ENCODE results near the gene INPP5A. TPM values are rescaled to one million over a fixed set of nuclear protein-coding genes. Genes with fewer than 3 reads are reported as not detected.
"Not testable (repeated sequence)": the region's sequence is repeated elsewhere in the genome, so short reads cannot be mapped to it uniquely, and the experiment has no call there.

The INPP5A gene
- total RNA-seq, 2 experiments from 2014 or later, result 4.8 to 4.9 TPM

DNA sequence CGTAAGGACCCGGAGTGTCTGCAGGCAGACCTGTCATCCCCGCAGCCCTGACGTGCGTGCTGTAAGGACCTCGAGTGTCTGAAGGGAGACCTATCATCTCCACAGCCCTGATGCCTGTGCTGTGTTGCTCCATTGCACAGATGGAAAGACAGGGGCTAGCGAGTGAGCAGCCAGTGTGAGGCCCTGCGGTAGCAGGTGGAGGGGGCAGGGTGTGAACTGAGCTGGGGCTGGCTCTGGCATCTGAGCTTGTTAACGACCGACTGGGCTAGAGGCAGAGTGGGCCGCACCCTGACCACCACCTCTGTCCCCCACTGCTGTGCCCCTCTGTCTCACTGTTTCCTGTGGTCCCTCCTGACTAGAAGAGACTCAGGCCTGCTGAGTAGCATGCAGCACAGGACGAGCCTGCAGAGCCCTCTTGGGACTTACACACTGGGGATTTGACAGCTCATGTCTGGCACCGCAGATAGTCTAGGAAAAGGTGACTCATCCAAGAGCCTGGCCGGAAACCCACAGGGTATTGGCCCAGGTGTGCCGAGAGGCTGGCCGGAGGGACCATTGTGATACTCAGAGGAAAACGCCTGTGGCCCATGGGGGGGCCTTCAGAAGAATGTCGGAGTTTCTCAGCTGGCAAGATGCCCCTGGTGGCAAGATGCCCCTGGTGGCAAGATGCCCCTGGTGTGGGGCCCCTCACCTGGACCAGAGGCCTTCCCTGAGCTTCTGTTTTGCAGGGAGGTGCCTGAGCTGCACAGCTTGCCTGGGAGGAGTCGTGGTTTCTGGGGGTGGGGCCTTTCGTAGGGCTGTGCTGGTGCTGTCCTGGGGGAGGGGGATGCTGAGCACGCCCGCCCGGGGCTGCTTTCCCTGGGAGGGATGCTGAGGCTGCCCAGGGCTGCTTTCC, 34.3 kb downstream of the INPP5A start:
- ChIA-PET POLR2A (interaction anchor here (0.8 kb wide), 1 partner anchor 21 kb away, joined by 3 read pairs; no protein-coding TSS in a partner anchor), CTCF (interaction anchor here (1.2 kb wide), 1 partner anchor 16 kb away, joined by 3 read pairs; no protein-coding TSS in a partner anchor)

DNA sequence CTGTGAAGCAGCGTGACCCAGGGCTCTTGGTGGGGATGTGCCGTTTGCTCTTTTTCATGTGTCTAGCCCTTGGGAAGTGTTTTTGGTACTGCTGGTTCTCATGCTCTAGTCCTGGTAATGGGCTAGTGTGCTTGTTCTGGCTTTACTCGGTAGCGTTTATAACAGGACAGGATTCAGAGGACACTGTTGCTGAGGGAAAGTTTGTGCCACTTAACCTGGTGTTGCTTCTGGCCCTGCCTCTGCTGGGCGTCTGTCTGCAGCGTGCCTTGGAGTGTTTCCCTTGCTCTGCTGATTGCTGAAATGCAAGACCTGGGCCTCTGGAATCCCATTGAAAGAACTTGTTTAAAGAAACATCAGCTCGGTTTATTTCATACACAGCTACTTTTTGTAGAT, 35.0 kb downstream of the INPP5A start:
- CTCF ChIA-PET, result interaction anchor here (1.2 kb wide), 1 partner anchor 15 kb away, joined by 3 read pairs; no protein-coding TSS in a partner anchor
- POLR2A ChIA-PET, result no interaction called here

DNA sequence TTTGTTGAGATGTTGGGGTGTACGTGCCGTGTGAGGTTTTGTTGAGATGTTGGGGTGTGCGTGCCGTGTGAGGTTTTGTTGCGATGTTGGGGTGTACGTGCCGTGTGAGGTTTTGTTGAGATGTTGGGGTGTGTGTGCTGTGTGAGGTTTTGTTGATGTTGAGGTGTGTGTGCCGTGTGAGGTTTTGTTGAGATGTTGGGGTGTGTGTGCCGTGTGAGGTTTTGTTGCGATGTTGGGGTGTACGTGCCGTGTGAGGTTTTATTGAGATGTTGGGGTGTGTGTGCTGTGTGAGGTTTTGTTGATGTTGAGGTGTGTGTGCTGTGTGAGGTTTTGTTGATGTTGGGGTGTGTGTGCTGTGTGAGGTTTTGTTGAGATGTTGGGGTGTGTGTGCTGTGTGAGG, 35.4 kb downstream of the INPP5A start:
- CTCF ChIA-PET, POLR2A ChIA-PET: not testable (repeated sequence)

DNA sequence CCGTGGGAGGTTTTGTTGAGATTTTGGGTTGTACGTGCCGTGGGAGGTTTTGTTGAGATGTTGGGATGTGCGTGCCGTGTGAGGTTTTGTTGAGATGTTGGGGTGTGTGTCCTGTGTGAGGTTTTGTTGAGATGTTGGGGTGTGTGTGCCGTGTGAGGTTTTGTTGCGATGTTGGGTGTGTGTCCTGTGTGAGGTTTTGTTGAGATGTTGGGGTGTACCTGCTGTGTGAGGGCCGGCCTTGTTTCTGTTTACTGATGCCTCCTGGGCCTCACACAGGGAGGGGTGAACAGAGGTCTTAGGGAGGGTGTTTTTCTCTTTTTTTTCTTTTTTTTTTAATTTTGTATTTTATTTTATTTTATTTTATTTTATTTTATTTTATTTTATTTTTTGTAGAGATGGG, 36.7 kb downstream of the INPP5A start:
- ChIA-PET CTCF (no interaction called here), POLR2A (no interaction called here)

DNA sequence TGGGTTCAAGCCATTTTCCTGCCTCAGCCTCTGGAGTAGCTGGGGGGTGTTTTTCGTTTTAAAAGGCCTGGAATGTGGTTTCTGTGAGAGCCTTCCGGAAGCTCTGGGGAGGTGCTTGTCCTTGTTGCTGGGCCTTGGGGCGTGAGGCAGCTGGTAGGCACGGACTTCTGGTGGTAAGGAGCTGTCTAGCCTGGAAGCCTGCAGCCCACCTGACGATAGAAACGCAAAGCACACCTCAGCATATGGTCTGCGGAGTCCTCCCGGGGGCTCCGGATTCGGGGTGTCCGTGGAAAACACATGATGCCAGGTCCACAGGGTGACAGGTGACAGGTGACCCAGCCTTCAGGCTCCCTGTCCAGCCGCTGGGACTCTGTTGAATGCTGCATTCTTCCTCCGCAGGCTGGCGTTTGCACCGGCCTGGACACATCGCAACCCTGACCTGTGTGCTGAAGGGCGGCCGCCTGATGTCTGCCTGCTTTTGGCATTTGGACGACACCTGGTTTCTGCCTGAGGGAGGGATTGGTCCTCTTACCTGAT, 37.3 kb downstream of the INPP5A start:
- ChIA-PET POLR2A (no interaction called here), CTCF (no interaction called here)

DNA sequence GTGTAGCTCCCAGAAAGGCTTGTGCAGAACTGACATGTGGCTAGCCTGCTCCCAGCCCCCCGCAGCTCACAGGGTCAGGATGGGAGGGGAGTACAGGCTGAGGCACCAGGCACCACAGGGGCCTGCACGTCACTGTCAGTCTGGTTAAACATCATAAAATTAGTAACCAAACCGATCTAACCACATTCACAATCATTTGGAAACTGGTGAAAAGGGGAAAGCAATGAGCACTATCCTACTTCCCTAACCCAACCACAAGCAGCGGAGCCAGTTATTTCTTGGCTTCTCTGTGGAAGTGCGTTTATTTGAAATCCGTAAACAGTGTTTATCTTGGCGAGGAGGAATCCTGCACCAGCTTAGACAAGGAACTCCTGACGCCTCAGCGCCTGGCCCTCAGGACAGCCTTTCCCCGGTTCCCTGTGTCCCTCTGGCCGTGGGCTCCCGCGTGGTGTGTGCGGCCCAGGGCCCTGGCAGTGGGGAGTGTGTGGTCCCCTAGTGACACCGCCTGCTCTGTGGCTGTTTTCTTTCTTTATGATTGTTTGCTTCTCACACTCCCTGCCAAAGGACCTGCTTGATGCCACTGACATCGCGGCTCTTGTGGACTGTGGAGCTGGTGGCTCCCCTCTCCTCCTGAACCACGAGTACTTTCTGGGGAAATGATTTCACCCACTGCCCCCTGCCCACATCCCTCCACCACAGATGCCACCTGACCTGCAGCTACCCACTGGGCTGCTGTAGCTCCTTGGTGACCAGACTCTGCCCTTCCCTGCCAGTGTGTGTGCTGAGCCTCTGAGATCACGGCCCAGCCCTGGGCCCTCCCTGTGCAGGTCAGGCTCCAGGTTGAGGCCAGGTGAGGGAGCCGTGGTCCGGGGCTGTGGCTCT, 38.0 kb downstream of the INPP5A start:
- CTCF ChIA-PET, result no interaction called here
- POLR2A ChIA-PET, result no interaction called here

DNA sequence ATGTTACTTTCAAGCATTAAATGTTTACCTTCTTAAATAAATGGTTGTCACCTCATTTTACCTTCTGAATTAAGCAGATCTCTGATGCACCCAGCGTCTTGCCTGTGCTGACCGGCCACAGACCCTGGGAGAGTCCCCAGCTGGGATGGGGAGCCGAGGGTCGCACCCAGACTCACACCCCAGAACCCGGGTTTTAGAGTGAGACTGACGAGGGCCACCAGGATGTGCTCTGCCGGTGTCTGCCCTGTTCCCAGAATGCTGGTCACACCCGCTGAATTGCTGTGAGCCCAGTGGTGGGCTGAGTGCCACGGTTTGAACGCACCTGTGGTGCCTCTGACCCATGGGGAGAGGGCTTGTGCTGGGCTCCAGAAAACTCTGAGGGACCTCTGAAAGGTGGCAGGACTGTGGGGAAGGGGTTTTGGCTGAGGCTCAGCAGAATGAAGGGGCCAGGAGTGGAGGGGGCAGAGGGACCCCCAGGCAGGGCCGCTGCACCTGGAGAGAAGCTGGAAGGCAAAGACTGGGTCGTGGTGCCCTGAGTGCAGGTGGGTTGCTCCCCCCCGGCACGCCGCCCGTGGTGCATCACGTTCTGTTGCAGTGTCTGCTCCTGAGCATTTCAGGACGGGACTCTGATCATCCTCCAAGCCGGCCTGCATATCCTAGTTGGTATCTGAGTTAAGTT, 39.2 kb downstream of the INPP5A start:
- ChIA-PET CTCF (no interaction called here), POLR2A (no interaction called here)

DNA sequence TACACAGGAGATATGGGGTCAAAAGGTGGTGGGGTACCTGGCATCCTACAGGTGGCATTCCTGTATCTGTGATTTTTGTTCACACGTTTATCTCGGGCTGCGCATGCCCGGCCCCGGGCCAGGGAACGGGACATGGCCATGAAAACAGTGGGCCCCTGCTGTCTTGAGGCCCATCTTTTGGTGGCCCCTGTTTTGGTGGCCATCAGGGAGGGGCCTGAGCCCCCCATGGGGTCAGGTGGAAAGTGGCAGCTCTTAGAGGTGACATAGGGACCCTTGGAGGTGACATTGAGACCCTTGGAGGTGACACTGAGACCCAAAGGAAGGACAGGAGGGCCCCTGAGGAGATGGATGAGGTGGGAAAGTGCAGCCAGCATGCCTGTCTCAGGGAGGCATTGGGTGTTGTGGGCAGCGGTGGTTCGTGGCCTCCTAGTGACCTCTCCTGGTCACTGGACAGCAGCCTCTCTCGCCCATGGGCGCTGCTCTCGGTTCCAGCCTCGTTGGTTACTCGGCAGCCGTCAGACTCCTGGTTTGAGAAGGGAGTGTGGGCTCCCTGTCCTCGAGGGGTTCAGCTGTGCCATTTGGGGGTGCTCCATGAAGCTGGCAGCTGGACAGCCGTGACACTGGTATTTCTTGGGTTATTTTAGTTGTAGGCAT, 39.9 kb downstream of the INPP5A start:
- ChIA-PET CTCF (no interaction called here), POLR2A (no interaction called here)

DNA sequence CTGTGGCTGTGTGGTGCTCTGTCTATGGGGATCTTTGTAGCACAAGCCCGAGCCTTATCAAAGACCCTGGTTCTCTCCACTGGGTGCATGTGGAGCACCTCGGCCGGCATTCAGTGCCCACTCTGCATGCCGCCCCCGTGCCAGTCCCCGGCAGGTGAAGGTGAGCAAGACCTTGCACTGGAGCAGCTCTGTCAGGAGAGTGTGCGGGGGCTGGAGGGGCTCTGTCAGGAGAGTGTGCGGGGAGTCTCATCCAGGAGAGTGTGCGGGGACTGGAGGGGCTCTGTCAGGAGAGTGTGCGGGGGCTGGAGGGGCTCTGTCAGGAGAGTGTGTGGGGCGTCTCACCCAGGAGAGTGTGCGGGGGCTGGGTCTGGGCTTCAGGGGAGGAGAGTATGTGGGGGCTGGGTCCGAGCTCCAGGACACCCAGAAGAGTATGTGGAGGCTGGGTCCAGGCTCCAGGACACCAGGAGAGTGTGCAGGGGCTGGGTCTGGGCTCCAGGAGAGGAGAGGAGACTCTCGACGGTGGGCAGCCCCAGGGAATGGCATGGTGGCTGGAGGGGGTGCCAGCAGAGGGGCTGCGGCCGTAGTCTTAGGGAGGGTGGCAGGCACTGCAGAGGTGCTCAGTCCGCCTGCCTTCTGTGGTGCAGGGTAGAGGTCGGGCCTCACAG, 40.8 kb downstream of the INPP5A start:
- ChIA-PET CTCF (interaction anchor here (0.7 kb wide), 1 partner anchor 34 kb away, joined by 3 read pairs; no protein-coding TSS in a partner anchor), POLR2A (no interaction called here)

DNA sequence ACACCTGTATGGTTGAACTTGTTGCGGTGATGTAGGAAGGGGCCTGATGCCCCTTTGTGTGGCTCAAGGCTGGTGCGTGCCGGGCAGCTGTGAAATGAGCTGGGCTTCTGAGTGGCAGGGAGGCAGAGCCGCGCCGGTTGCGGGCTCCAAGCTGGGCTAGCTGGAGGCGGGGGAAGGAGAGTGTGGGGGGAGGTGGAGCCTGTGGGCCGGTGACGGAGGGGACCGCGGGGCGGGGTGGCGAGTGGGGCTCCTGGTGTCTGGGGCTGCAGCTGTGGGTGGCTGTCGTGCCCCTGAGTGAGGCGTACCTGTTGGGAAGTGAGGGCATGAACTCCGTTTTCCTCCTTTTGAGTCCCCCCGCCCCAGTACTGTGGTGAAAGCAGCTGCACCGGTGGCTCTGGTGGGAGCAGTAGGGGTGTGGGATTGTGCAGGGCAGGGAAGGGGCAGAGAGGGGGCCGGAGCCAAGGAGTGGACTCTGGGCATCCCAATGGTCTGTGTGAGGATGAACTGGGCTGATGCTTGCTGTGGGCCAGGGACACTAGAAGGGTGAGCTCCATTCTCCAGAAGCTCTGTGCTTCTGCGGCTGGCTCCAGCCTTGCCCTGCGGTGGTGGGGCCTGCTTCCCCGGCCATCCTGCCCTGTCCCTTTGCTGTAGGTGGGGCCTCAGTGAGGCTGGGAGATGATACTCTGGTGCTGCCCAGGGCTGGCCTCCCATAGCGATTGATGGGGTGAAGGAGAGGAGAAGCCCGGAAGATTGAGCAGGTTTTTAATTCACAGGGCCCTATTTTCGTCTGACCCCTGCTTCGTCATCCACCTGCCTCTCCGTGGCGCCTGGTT, 41.7 kb downstream of the INPP5A start:
- CTCF ChIA-PET, result interaction anchor here (0.7 kb wide), 1 partner anchor 33 kb away, joined by 3 read pairs; no protein-coding TSS in a partner anchor
- POLR2A ChIA-PET, result no interaction called here

DNA sequence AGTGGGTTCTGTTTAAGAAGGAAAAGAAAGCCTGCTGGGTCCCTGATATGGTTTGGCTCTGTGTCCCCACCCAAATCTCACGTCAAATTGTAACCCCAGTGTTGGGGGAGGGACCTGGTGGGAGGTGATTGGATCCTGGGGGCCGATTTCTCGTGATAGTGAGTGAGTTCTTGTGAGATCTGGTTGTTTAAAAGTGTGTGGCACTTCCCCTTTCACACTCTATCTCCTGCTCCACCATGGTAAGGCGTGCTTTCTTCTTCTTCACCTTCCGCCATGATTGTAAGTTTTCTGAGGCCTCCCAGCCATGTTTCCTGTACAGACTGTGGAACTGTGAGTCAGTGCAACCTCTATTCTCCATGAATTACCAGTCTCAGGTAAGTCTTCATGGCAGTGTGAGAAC, 42.6 kb downstream of the INPP5A start:
- POLR2A ChIA-PET, result no interaction called here

DNA sequence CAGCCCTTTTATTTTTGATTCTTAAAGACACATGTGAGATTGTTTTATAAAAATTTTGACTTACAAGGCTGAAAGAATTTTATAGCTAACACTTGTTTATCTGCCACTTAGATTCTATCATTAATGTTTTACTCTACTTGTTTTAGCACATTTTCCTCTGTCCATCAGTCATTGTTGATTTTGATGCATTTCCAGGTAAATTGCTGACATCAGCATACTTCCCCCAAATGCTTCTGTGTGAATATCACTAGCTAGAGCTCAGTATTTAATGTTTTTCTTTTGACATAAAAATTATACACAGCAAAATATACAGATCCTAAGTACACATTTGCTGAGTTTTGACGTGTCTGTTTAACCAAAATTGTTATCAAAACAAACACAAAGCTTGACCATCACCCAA, 43.0 kb downstream of the INPP5A start:
- CTCF ChIA-PET, result no interaction called here
- POLR2A ChIA-PET, result no interaction called here

More for the DNA sequence above, 42.6 kb downstream of the INPP5A start:
- CTCF ChIA-PET, result no interaction called here

DNA sequence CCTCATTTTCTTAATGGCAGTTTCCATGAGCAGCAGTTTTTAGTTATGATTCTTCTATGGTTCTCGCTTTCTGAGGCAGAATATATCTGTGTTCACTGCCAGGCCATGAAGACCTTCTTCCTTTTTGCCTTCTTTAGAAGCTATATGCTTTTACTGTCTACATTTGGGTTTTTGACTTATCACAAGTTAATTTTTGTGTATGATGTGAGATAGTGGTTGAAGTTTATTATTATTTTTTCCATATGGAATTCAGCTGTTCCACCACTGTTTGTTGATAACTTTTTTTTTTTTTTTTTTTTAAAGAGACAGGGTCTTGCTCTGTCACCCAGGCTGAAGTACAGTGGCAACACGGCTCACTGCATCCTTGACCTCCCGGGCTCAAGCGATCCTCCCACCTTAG, 44.5 kb downstream of the INPP5A start:
- CTCF ChIA-PET, result interaction anchor here (0.6 kb wide), 1 partner anchor 27 kb away, joined by 3 read pairs; no protein-coding TSS in a partner anchor
- POLR2A ChIA-PET, result no interaction called here

DNA sequence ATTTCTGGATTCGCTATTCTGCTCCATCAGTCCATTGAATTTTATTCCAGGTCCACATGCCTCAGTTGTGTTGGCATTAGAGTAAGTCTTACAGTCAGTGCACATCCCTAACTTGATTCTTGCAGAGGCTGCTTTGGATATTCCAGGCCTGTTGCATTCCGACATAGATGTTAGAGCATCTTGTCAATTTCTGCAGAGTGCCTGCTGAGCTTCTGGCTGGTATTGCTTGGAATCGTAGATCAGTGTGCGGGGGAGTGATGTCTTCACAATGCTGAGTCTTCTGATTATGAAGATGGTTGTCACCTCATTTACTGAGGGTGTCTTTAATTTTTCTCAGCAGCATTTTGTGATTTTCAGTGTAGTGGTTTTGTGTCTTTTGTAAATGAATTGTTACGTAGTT, 45.2 kb downstream of the INPP5A start:
- ChIA-PET CTCF (no interaction called here), POLR2A (no interaction called here)

DNA sequence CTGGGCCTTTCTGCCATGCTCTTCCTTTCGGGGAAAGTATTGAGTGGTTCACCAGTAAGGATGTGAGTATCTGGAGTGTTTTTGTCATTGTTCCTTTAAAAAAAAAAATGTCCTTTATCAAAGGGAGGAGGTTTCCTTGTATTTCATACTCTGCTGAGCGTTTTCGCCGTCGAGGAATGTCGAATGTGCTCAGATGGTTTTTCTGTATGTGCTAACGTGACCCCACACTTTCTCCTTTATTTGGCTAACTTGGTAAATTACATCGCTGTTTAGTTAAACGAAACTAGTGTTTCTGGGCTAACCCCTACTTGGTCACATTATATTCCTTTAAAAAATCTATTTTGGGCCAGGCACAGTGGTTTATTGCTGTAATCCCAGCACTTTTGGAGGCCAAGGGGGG, 45.9 kb downstream of the INPP5A start:
- POLR2A ChIA-PET, result no interaction called here
- CTCF ChIA-PET, result no interaction called here

DNA sequence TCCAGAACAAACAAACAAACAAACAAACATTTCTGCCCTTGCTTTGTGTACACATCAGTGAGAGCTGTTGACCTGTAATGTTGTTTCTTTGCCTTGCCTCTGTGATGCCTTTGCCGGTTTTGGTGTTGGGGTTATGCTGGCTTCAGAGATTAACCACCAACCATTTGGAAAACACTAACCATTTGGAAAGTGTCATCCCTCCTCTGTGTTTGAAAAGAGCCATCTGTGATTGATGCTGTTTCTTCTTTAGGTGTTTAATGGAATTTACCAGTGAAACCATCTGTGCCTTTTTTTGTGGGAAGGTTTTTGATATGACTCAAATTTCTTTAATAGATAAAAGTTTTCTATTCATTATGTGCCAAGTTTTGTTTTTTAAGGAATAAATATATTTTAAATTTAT, 46.5 kb downstream of the INPP5A start:
- ChIA-PET POLR2A (no interaction called here), CTCF (no interaction called here)

DNA sequence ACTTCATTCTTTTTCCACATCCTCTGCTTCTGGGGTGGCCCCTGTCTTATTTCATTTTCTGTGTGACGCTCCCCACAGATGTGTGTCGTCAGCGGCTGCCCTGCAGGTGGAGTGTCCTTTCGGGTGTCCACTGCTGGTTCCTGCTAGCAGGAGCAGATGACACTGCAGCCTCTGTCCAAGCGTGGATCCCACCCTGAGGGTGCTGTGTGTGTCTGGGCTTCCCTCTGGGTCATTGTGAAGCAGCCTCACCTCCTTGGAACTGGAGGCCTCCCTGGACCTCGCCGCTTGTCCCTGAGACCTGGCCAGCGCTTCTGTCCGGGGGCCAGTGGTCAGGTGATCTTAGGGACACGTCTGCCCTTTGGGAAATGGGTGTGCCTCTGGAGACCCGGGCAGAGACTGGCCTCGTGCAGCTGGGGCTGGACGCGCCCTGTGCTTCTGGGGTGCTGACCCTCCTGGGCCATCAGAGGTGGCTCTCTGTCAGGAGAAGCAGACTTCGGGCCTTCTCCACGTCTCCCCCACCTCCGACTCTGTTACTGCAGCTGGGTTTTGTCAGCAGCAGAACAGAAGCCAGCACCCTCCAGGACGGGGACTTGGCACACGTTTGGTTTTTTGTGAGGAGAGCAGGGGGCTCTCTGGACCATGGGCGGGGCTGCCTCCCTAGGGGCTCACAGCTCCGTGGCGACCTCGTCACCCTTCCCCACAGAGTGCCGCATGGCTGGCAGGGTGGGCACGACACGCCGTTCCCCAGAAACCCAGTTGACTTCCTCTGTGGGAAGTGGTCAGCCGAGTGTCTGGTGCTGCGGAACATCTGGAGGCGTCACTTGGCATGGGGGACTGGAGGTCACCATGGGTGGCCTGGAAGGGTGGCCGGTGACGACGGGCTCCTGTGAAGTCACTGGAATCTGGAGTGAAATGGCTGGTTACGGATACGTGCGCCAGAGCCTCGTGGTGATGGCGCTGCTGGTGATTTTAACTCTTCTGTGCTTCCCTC, 48.4 kb downstream of the INPP5A start:
- ChIA-PET POLR2A (no interaction called here), CTCF (no interaction called here)

Data from activated CD8-positive, alpha-beta memory T cell treated with anti-CD3 and anti-CD28 coated beads for 36 hours (primary cell).